ENCODE data around the gene BIRC7.

Gene BIRC7

GRCh38 chr20:63284544-63284949, 48.8 kb downstream of the BIRC7 start:
- no peak for DNase-seq

- DNase-seq = no peak
Observed at GRCh38 chr20:63284981-63285524, 49.3 kb downstream of the BIRC7 start.

GRCh38 chr20:63285636-63286615, 50.2 kb downstream of the BIRC7 start:
- DNase-seq = no peak

- DNase-seq = no peak
Observed at GRCh38 chr20:63286781-63287696, 51.3 kb downstream of the BIRC7 start.

GRCh38 chr20:63287697-63288580, 52.2 kb downstream of the BIRC7 start:
- DNase-seq = no peak

- DNase-seq = no peak
Observed at GRCh38 chr20:63288581-63289251, 53.0 kb downstream of the BIRC7 start.

GRCh38 chr20:63289311-63290135, 53.8 kb downstream of the BIRC7 start:
- no peak for DNase-seq
